H9 (cell line): ENCODE measurements around the gene ATP10B. TPM values are rescaled to one million over a fixed set of nuclear protein-coding genes. Genes with fewer than 3 reads are reported as not detected.

ENCODE experiments used
- DNase-seq: peaks from one replicate; pipeline ENCODE4 v3.0.0-alpha.2; 2017
- H2AFZ ChIP-seq: one replicate; pipeline ENCODE4 v1.6.1; 2013; ENCODE audit warnings: mild to moderate bottlenecking, low read length, control low read depth, moderate library complexity
- H2AK5ac ChIP-seq: 2 replicates; pipeline ENCODE4 v1.6.1; 2013; ENCODE audit warnings: low read length, control low read depth, mixed read lengths; ENCODE audit not compliant: insufficient read length
- H2BK120ac ChIP-seq: one replicate; pipeline ENCODE4 v1.6.1; 2013; ENCODE audit warnings: low read depth, mild to moderate bottlenecking, low read length, control low read depth, inconsistent platforms; ENCODE audit not compliant: poor library complexity, severe bottlenecking
- H2BK12ac ChIP-seq: 2 replicates; pipeline ENCODE4 v1.6.1; 2013; ENCODE audit warnings: low read length, control low read depth, mixed read lengths, low read depth; ENCODE audit not compliant: insufficient read length
- H2BK15ac ChIP-seq: 2 replicates; pipeline ENCODE4 v1.6.1; 2013; ENCODE audit warnings: low read depth, low read length, control low read depth
- H2BK20ac ChIP-seq: one replicate; pipeline ENCODE4 v1.6.1; 2013; ENCODE audit warnings: low read depth, mild to moderate bottlenecking, low read length, control low read depth, inconsistent platforms; ENCODE audit not compliant: poor library complexity, severe bottlenecking
- H2BK5ac ChIP-seq: 2 replicates; pipeline ENCODE4 v1.6.1; 2013; ENCODE audit warnings: low read length, control low read depth, mixed read lengths; ENCODE audit not compliant: insufficient read length
- H3K14ac ChIP-seq: 2 replicates; pipeline ENCODE4 v1.6.1; 2013; ENCODE audit warnings: low read length, control low read depth; ENCODE audit not compliant: insufficient read depth
- H3K18ac ChIP-seq: 2 replicates; pipeline ENCODE4 v1.6.1; 2013; ENCODE audit warnings: low read depth, mild to moderate bottlenecking, mixed read lengths, low read length, control low read depth; ENCODE audit not compliant: insufficient read length
- H3K23ac ChIP-seq: 2 replicates; pipeline ENCODE4 v1.6.1; 2013; ENCODE audit warnings: low read length, control low read depth, mixed read lengths, low read depth; ENCODE audit not compliant: insufficient read length
- H3K23me2 ChIP-seq: 2 replicates; pipeline ENCODE4 v1.6.1; 2013; ENCODE audit warnings: low read depth, mild to moderate bottlenecking, mixed read lengths, low read length, control low read depth; ENCODE audit not compliant: insufficient read length, poor library complexity, severe bottlenecking
- H3K27ac ChIP-seq: 2 replicates; pipeline ENCODE4 v1.5.1; 2013; ENCODE audit warnings: low read length, control low read depth, mixed read lengths, low read depth; ENCODE audit not compliant: insufficient read length
- H3K27me3 ChIP-seq: 2 replicates; pipeline ENCODE4 v1.6.1; 2013; ENCODE audit warnings: low read length, control low read depth, inconsistent platforms; ENCODE audit not compliant: insufficient read depth
- H3K4ac ChIP-seq: 2 replicates; pipeline ENCODE4 v1.6.1; 2013; ENCODE audit warnings: low read depth, mild to moderate bottlenecking, control low read depth, inconsistent platforms, low read length, moderate library complexity
- H3K4me1 ChIP-seq: 2 replicates; pipeline ENCODE4 v1.6.1; 2013; ENCODE audit warnings: low read length, control low read depth, inconsistent platforms; ENCODE audit not compliant: insufficient read depth
- H3K4me2 ChIP-seq: 2 replicates; pipeline ENCODE4 v1.6.1; 2013; ENCODE audit warnings: low read length, control low read depth, mixed read lengths; ENCODE audit not compliant: insufficient read length, insufficient read depth
- H3K56ac ChIP-seq: 2 replicates; pipeline ENCODE4 v1.6.1; 2013; ENCODE audit warnings: low read depth, mild to moderate bottlenecking, mixed read lengths, low read length, control low read depth; ENCODE audit not compliant: insufficient read length
- H3K79me1 ChIP-seq: 2 replicates; pipeline ENCODE4 v1.6.1; 2013; ENCODE audit warnings: low read depth, mild to moderate bottlenecking, moderate library complexity, low read length, control low read depth, inconsistent platforms; ENCODE audit not compliant: insufficient read depth, poor library complexity, severe bottlenecking
- H3K79me2 ChIP-seq: 2 replicates; pipeline ENCODE4 v1.6.1; 2013; ENCODE audit warnings: low read length, control low read depth, inconsistent platforms; ENCODE audit not compliant: insufficient read depth
- H3K9ac ChIP-seq: 2 replicates; pipeline ENCODE4 v1.6.1; 2013; ENCODE audit warnings: low read length, control low read depth, mixed read lengths; ENCODE audit not compliant: insufficient read length; ENCODE audit errors: extremely low read depth
- H3K9me3 ChIP-seq: one replicate; pipeline ENCODE4 v1.6.1; 2013; ENCODE audit warnings: low read depth, low read length, inconsistent platforms; ENCODE audit not compliant: control insufficient read depth
- H3T11ph ChIP-seq: one replicate; pipeline ENCODE4 v1.6.1; 2013; ENCODE audit warnings: mild to moderate bottlenecking, low read length, control low read depth, inconsistent platforms
- H4K20me1 ChIP-seq: one replicate; pipeline ENCODE4 v1.6.1; 2013; ENCODE audit not compliant: control insufficient read depth, insufficient read length, insufficient read depth
- H4K5ac ChIP-seq: 2 replicates; pipeline ENCODE4 v1.6.1; 2013; ENCODE audit warnings: low read depth, mild to moderate bottlenecking, mixed read lengths, low read length, control low read depth; ENCODE audit not compliant: insufficient read length
- H4K8ac ChIP-seq: replicated peaks from 2 replicates; pipeline ENCODE4 v1.6.1; 2013; ENCODE audit warnings: low read length, control low read depth, mixed read lengths, low read depth; ENCODE audit not compliant: insufficient read length
- H4K91ac ChIP-seq: 2 replicates; pipeline ENCODE4 v1.6.1; 2013; ENCODE audit warnings: low read depth, mild to moderate bottlenecking, moderate library complexity, mixed read lengths, low read length, control low read depth; ENCODE audit not compliant: insufficient read length
- H3K27ac Mint-ChIP-seq, 3 experiments: 2 replicates in 2 of 3; 3 replicates in 1 of 3; pipeline ENCODE4 v1.8.0; 2020 to 2021; ENCODE audit warnings: mixed read lengths in 3 of 3, mild to moderate bottlenecking in 1 of 3, moderate library complexity in 1 of 3
- H3K27me3 Mint-ChIP-seq: 2 replicates; pipeline ENCODE4 v1.8.0; 2021; ENCODE audit warnings: low read depth, mild to moderate bottlenecking, moderate library complexity, mixed read lengths
- H3K36me3 Mint-ChIP-seq, 3 experiments: 2 replicates in 2 of 3; 3 replicates in 1 of 3; pipeline ENCODE4 v1.8.0; 2020 to 2021; ENCODE audit warnings: low read depth in 3 of 3, mixed read lengths in 3 of 3; ENCODE audit not compliant: insufficient read depth in 1 of 3
- H3K4me1 Mint-ChIP-seq, 2 experiments: 2 replicates each; pipeline ENCODE4 v1.8.0; 2020; ENCODE audit warnings: mixed read lengths in 2 of 2
- H3K4me3 Mint-ChIP-seq, 2 experiments: 2 replicates in 1 of 2; 3 replicates in 1 of 2; pipeline ENCODE4 v1.8.0; 2020 to 2021; ENCODE audit warnings: mild to moderate bottlenecking in 2 of 2, mixed read lengths in 2 of 2, moderate library complexity in 1 of 2
- H3K9me3 Mint-ChIP-seq, 2 experiments: 2 replicates in 1 of 2; 3 replicates in 1 of 2; pipeline ENCODE4 v1.8.0; 2020; ENCODE audit warnings: mild to moderate bottlenecking in 2 of 2, mixed read lengths in 2 of 2, moderate library complexity in 1 of 2
- WGBS: extraction: QIAGEN DNeasy Blood & Tissue Kit; methylation state at CpG from one replicate; pipeline ENCODE4 v1.1.7; 2013; ENCODE audit warnings: missing lambda C conversion rate, low lambda C conversion rate, mixed read lengths; ENCODE audit not compliant: insufficient read length; ENCODE audit errors: extremely low coverage; 5-methylcytosine and 5-hydroxymethylcytosine counted together
- total RNA-seq: library from RNA; stranded (reverse); gene quantifications from 2 replicates; pipeline ENCODE4 v1.2.1, GENCODE V29; 2021
- TF ChIP-seq, protein P1 (sequence below): fragments of 200-600 bp; sonication (generic); conservative IDR thresholded peaks from 3 replicates; pipeline ENCODE4 v1.8.0; 2021; ENCODE audit warnings: antibody characterized with exemption, mild to moderate bottlenecking

Gene ATP10B
- total RNA-seq, 1 experiment from 2014 or later: 0.42 TPM

DNA sequence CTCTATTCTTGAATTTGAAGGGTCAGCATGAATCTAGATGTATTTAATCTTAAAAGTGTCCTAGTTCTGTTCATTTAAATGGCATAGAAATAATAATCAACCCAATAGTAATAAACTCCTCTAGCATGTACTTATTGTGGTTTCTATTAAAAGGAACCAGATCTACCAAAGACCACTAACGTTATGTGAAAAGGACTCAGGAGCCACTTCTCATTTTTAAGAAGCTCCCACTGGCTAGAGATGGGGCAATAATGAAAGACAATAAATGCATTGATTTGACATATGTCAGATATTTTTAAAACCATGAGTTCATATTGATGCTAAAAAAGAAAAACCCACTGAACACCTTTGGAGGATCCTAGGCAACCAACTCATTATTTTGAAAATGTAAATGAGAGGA, 191.9 kb downstream of the ATP10B start:
- Mint-ChIP-seq H3K4me3 (no peak overlapping the region), H3K27me3 (no peaks in the 10 kb centered on the region), H3K27ac (no peak overlapping the region), H3K4me1 (peaks cover 3 to 11% of the 10 kb centered on the region in 2 experiments), H3K9me3 (no peaks in the 10 kb centered on the region), H3K36me3 (no peaks in the 10 kb centered on the region)
- no peak overlapping the region for H2BK15ac ChIP-seq
- no peak overlapping the region for H3K4ac ChIP-seq
- no peak overlapping the region for H3K18ac ChIP-seq
- no peak overlapping the region for H3T11ph ChIP-seq
- no peak overlapping the region for H4K8ac ChIP-seq
- H2BK5ac ChIP-seq: no peak overlapping the region
- H3K9me3 ChIP-seq: no peaks in the 10 kb centered on the region
- H2BK120ac ChIP-seq: no peak overlapping the region
- no peak overlapping the region for H3K23ac ChIP-seq
- no peak overlapping the region for H2AFZ ChIP-seq
- H3K56ac ChIP-seq: no peak overlapping the region
- no peak overlapping the region for H2BK12ac ChIP-seq
- H3K79me2 ChIP-seq: no peaks in the 10 kb centered on the region
- H3K9ac ChIP-seq: no peak overlapping the region
- no peaks in the 10 kb centered on the region for H3K27me3 ChIP-seq
- no peaks in the 10 kb centered on the region for H4K20me1 ChIP-seq
- no peak for DNase-seq
- H3K27ac ChIP-seq: no peak overlapping the region
- no peaks in the 10 kb centered on the region for H3K4me1 ChIP-seq
- no peak overlapping the region for H2BK20ac ChIP-seq
- no peaks in the 10 kb centered on the region for H3K79me1 ChIP-seq
- no peak overlapping the region for H3K14ac ChIP-seq
- H3K4me2 ChIP-seq: no peak overlapping the region
- H3K23me2 ChIP-seq: no peaks in the 10 kb centered on the region
- H4K5ac ChIP-seq: no peak overlapping the region
- H4K91ac ChIP-seq: no peak overlapping the region
- WGBS: no CpG with 5 or more reads among the region's 1 CpG
- H2AK5ac ChIP-seq: no peak overlapping the region
- TF ChIP-seq, protein P1, sequence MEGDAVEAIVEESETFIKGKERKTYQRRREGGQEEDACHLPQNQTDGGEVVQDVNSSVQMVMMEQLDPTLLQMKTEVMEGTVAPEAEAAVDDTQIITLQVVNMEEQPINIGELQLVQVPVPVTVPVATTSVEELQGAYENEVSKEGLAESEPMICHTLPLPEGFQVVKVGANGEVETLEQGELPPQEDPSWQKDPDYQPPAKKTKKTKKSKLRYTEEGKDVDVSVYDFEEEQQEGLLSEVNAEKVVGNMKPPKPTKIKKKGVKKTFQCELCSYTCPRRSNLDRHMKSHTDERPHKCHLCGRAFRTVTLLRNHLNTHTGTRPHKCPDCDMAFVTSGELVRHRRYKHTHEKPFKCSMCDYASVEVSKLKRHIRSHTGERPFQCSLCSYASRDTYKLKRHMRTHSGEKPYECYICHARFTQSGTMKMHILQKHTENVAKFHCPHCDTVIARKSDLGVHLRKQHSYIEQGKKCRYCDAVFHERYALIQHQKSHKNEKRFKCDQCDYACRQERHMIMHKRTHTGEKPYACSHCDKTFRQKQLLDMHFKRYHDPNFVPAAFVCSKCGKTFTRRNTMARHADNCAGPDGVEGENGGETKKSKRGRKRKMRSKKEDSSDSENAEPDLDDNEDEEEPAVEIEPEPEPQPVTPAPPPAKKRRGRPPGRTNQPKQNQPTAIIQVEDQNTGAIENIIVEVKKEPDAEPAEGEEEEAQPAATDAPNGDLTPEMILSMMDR: no peak
